Heart right ventricle (tissue), 16 donors: Measurements from ENCODE around the gene DFFB. TPM values are rescaled to one million over a fixed set of nuclear protein-coding genes. Genes with fewer than 3 reads are reported as not detected.
A peak's percentile ranks its signal among the peaks of the same experiment; 100 is the strongest.

ENCODE experiments used
- ATAC-seq, 8 donors: fragments of 200-7000 bp; cut with Tn5 transposase; one replicate each; pipeline ENCODE4 v1.9.1; 2020; ENCODE audit warnings: mild to moderate bottlenecking in 8 of 8, moderate library complexity in 8 of 8, moderate number of reproducible peaks in 1 of 8
- DNase-seq, 2 donors: peaks; one replicate each; pipeline ENCODE4 v3.0.0-alpha.2; 2020
- H3K27ac ChIP-seq, 10 donors: fragments of 200-600 bp; sonication (generic) in 2 of 10; one replicate each; pipeline versions ENCODE4 v1.5.0 to v1.8.0; 2020 to 2022; ENCODE audit warnings: mild to moderate bottlenecking in 3 of 10
- H3K27me3 ChIP-seq, 7 donors: fragments of 200-600 bp; one replicate each; pipeline ENCODE4 v1.8.0; 2021 to 2022; ENCODE audit warnings: mild to moderate bottlenecking in 2 of 7
- H3K36me3 ChIP-seq, 9 donors: fragments of 200-600 bp; sonication (generic) in 1 of 9; one replicate each; pipeline versions ENCODE4 v1.5.0 to v1.8.0; 2020 to 2022; ENCODE audit warnings: mild to moderate bottlenecking in 2 of 9
- H3K4me1 ChIP-seq, 9 donors: fragments of 200-600 bp; sonication (generic) in 1 of 9; one replicate each; pipeline versions ENCODE4 v1.5.0 to v1.8.0; 2020 to 2022; ENCODE audit warnings: mild to moderate bottlenecking in 4 of 9
- H3K4me3 ChIP-seq, 10 donors: fragments of 200-600 bp; sonication (generic) in 2 of 10; one replicate each; pipeline versions ENCODE4 v1.5.0 to v1.8.0; 2020 to 2022; ENCODE audit warnings: mild to moderate bottlenecking in 7 of 10, moderate library complexity in 2 of 10
- H3K9me3 ChIP-seq, 11 donors: fragments of 200-600 bp in 10 of 11; sonication (generic) in 2 of 11; one replicate each; pipeline versions ENCODE4 v1.5.0 to v1.8.0; 2013 to 2022; ENCODE audit warnings: mild to moderate bottlenecking in 2 of 11, control low read depth in 1 of 11, moderate library complexity in 1 of 11
- CTCF ChIP-seq, 9 donors: fragments of 200-600 bp; sonication (generic) in 2 of 9; IDR thresholded peaks; one replicate each; pipeline versions ENCODE4 v1.5.0 to v1.8.0; 2021 to 2022; ENCODE audit warnings: antibody characterized with exemption in 9 of 9, mild to moderate bottlenecking in 5 of 9, moderate library complexity in 1 of 9
- WGBS, 2 donors: extraction: QIAGEN DNeasy Blood & Tissue Kit; methylation state at CpG; one replicate each; pipeline ENCODE4 v1.1.7; 2013; ENCODE audit warnings: inconsistent platforms in 1 of 2; 5-methylcytosine and 5-hydroxymethylcytosine counted together
- intact Hi-C, 10 donors: fragments of 100-400 bp; cut with DNase I; formaldehyde crosslinking; loops; one replicate each; pipeline versions ENCODE4 v1.11.1 to v1.14.2; 2022
- polyA plus RNA-seq, 2 donors: library from polyadenylated mRNA; stranded (reverse); fragments of 200-250 nt; gene quantifications; one replicate each; pipeline ENCODE4 v1.2.3, GENCODE V29; 2013
- total RNA-seq, 10 donors: library from RNA; stranded (reverse); fragmentation: NEBNext Ultra II Directional in 3 of 10; extraction: Animal tissue kit (Norgen Biotek cat#: 25700) in 3 of 10; gene quantifications; one replicate each; pipeline versions ENCODE4 v1.2.1 to v1.2.4, GENCODE V29; 2021 to 2023
- donor health status: Arrhythmogenic right ventricular cardiomyopathy.
- donor health status: ischemic (EF 13 %, LVEDD 7.1; RV severe dilation, severe dysfunction).
- donor health status: healthy with polysubstance abuse.
- donor health status: DM: no; HTN: yes; CAD: no.
- donor health status: DM: no; HTN: no; CAD: no.
- donor health status: ischemic (EF 25% LVEDD 6.9; RV normal size, moderate dysfunction).
- donor health status: ischemic (EF 25% LVEDD 5.7; RV mildly dilated, moderate dysfunction).
- donor health status: healthy.
- donor health status: DM: yes; HTN: yes; CAD: no.
- donor health status: Ischemic cardiomyopathy.
- donor health status: ischemic (EF 35%, LVEDD 5.7; RV mildly dilated, moderate dysfunction).
- donor health status: nonischemic (EF 11% LVEDD 7.7; RV severe dilation, severe dysfunction).
- donor health status: DM: yes; HTN: yes; CAD: no.
- donor health status: PGD.
- donor health status: ischemic (EF 29% LVEDD 5.4; RV normal size, mild dysfunction).
- donor health status: nonischemic (EF 23%, LVEDD 6.1; RV moderate dilation, normal function).

The DFFB gene
- total and polyA plus RNA-seq, 12 donors, result 1.2 to 7.9 (median 2.3) TPM

DNA sequence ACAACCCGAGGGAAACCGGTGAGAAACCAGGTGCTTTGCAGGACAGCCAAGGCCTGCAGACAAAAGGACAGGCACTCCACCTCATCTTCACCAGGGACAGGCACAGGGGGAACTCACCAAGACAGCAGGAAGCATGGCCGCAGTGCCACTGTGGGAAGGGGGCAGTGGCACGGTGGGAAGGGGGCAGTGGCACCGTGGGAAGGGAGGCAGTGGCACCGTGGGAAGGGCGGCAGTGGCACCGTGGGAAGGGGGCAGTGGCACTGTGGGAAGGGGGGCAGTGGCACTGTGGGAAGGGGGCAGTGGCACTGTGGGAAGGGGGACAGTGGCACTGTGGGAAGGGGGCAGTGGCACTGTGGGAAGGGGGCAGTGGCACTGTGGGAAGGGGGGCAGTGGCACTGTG lies 32.6 kb upstream of the DFFB start:
- Histone ChIP-seq H3K9me3 (no peaks in the 10 kb centered on the region), H3K4me1 (no peaks in the 10 kb centered on the region), H3K27me3 (no peaks in the 10 kb centered on the region), H3K27ac (no peak overlapping the region), H3K4me3 (no peak overlapping the region), H3K36me3 (peaks cover 0 to 96% (median 74%) of the 10 kb centered on the region in 9 donors)
- intact Hi-C loops, result no loop called here
- 87 to 92% methylated on average over 8 of the region's 8 CpGs for WGBS, 2 donors
- no peak for DNase-seq
- TF ChIP-seq CTCF (IDR thresholded peaks at IDR 0.05), result no peak
- no peak for ATAC-seq

DNA sequence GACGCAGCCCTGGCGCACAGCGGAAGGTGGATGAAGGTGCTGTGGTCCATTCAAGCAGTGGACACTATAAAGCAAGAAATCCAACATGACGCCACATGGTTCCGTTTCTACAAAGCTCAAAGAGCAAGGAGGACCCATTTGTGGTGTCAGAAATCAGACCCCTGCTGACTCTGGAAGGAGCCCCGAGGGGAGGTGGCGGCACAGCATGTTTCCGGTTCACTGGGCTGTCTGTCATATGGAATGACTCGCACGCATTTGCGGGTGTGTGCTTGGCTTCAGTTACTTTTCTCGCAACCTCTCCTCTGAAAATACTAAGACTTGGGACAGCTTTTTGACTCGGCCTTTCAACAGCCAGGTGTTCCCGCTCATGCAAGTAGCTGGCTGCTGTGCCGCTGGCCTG lies 31.9 kb upstream of the DFFB start:
- H3K27ac ChIP-seq, result no peak overlapping the region
- TF ChIP-seq CTCF (IDR thresholded peaks at IDR 0.05), result no peak
- 85 to 91% methylated on average over 15 of the region's 15 CpGs for WGBS, 2 donors
- no peaks in the 10 kb centered on the region for H3K4me1 ChIP-seq
- no peak for ATAC-seq
- no peaks in the 10 kb centered on the region for H3K9me3 ChIP-seq
- no peak for DNase-seq
- H3K4me3 ChIP-seq, result no peak overlapping the region
- intact Hi-C loops, result no loop called here
- no peaks in the 10 kb centered on the region for H3K27me3 ChIP-seq
- H3K36me3 ChIP-seq, result peaks cover 0 to 97% (median 73%) of the 10 kb centered on the region in 9 donors

DNA sequence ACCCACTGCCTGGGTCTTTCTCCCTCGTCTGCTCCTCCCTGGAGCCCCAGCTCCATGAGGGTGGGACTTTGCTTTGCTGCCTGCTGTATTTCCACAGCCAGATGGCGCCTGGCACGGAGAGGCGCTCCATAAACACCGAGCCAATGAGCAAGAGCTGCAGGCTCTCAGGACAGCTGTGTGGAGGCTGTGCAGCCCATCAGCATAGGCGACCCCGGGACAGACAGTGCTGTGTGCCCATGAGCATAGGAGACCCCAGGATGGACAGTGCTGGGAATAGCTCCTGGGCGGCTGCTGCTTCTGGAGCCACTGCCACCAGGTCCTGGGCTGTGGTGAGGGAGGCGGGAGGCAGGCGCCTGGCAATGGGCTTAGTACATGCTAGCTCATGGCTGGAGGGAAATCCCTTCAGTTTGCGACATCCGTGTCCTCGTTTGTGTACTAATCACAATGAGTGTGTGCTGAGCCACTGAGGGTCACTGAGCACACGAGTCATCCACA lies 29.4 kb upstream of the DFFB start:
- Histone ChIP-seq H3K27ac (no peak overlapping the region), H3K4me1 (no peaks in the 10 kb centered on the region), H3K9me3 (no peaks in the 10 kb centered on the region), H3K36me3 (peaks cover 0 to 97% (median 54%) of the 10 kb centered on the region in 9 donors), H3K27me3 (no peaks in the 10 kb centered on the region), H3K4me3 (no peak overlapping the region)
- ATAC-seq, result peak in 1 of 8 donors; percentile 53
- intact Hi-C loops, result no loop called here
- TF ChIP-seq CTCF (IDR thresholded peaks at IDR 0.05), result no peak
- WGBS, 2 donors, result 88% methylated on average over 14 of the region's 14 CpGs
- no peak for DNase-seq

DNA sequence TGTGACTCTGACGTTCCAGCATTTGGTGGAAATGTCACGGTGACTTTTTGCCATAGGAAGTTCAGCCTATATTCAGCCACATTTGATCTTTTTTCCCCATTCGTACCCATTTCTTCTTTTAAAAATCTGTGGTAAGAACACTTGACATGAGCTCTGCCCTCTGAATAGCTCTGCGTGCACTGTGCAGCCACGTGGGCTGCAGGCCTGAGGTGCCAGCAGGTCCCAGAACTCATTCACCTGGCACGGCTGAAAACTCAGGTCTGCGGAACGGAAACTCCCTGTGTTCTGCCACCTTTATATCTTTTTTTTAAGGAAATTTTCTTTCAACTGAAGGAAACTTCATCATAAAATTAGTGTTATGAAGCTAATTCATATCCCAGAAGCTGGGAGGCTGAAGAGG lies 28.9 kb upstream of the DFFB start:
- intact Hi-C loops, result no loop called here
- peaks cover 0 to 97% (median 53%) of the 10 kb centered on the region in 9 donors for H3K36me3 ChIP-seq
- no peaks in the 10 kb centered on the region for H3K4me1 ChIP-seq
- H3K27ac ChIP-seq, result no peak overlapping the region
- no peak for DNase-seq
- H3K27me3 ChIP-seq, result no peaks in the 10 kb centered on the region
- WGBS, 2 donors, result 93 to 95% methylated on average over 8 of the region's 8 CpGs
- H3K9me3 ChIP-seq, result no peaks in the 10 kb centered on the region
- no peak for TF ChIP-seq CTCF (IDR thresholded peaks at IDR 0.05)
- ATAC-seq, result no peak
- H3K4me3 ChIP-seq, result no peak overlapping the region
